HG03565 (cell line): ENCODE results near the gene MLEC.

Experiments
- ATAC-seq: cut with Tn5 transposase; IDR thresholded peaks from one replicate; pipeline ENCODE4 v1.9.1; 2021; ENCODE audit warnings: mild to moderate bottlenecking, moderate library complexity; ENCODE audit not compliant: unreplicated experiment

Gene MLEC, protein sequence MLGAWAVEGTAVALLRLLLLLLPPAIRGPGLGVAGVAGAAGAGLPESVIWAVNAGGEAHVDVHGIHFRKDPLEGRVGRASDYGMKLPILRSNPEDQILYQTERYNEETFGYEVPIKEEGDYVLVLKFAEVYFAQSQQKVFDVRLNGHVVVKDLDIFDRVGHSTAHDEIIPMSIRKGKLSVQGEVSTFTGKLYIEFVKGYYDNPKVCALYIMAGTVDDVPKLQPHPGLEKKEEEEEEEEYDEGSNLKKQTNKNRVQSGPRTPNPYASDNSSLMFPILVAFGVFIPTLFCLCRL

DNA sequence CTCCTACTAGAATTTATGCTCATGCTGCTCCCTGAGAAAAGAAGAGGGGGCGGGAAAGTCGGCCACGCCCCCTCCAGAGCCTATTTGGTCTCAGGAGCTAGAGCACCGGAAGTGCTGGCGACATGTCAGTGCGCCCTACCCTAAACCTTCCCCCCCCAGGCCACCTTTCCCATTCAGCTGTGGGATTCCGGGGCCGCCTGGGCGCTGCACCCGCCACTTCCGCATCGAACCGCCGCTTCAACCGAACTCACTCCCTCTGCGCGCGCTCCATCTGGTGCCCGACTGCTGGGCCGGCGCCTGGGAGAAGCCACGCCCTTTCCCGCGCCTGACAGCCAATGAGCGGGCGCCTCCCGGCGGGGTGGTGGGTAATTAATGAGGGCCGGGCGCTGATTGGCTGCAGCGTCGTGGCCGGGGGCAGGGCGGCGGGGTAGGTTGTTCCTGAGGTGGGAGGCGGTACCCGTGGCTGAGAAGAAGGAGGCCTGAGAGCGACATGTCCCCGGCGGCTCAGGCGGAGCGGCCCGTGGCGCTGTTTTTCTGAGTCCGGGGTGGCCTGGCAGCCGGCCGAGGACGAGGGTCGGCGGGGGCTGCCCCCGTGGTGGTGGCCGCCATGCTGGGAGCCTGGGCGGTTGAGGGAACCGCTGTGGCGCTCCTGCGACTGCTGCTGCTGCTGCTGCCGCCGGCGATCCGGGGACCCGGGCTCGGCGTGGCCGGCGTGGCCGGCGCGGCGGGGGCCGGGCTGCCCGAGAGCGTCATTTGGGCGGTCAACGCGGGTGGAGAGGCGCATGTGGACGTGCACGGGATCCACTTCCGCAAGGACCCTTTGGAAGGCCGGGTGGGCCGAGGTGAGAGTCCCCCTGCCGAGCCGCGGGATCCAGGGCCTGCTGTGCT, at the start of gene MLEC:
TSS of gene MLEC (plus strand) at position 460 of the 888 bp plus-strand sequence. CDS start at position 608, 148 bp downstream.
- ATAC-seq, result peak; percentile 44

DNA sequence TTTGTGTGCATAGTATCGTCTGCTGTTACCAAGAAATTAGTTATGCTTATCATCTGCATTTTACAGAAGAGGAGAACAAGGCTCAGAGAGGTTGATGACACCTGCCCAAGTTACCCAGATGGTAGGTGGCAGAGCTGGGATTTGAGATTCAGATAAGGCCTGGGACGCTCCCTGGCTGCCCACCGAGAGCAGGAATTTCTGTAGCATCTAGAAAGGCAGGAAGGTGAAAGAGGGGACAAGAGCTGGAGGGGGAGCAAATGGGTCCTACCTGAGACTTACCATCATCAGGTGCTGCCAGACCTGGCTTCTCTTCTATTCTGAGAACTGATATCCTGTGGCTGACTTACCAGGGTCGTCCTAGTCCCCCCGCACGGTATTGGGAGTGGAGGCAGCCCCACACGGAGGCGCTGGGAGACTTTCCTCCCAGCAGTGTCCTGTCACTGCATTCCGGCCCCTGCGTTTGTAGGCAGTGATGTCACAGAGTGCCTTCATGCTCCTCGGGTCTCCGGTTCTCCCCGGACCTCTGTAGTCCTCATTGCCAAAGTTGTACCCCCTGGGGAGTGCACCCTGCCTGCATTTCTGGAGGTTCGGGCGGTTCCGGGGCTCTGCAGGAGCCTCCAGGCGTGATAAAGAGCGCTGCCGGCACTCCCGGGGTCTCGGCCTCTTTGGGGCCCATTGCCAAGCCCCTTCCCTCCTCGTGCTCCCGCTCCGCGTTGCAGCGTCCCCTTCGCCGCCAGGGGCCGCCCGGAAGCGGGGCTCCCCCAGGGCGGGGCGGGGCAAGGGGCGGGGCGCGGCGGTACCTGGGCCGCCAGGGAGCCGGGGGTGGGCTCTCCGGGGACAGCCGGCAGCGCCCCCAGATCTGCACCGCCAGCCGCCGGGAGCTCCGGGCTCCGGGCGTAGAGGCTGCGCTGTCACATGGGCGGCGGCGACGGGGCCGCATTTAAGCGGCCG, 46.9 kb upstream of the MLEC start, which contains the start of gene CABP1:
TSS of gene CABP1 (plus strand) at position 856 of the 951 bp plus-strand sequence. CDS start at position 916, 60 bp downstream.
- no peak for ATAC-seq

DNA sequence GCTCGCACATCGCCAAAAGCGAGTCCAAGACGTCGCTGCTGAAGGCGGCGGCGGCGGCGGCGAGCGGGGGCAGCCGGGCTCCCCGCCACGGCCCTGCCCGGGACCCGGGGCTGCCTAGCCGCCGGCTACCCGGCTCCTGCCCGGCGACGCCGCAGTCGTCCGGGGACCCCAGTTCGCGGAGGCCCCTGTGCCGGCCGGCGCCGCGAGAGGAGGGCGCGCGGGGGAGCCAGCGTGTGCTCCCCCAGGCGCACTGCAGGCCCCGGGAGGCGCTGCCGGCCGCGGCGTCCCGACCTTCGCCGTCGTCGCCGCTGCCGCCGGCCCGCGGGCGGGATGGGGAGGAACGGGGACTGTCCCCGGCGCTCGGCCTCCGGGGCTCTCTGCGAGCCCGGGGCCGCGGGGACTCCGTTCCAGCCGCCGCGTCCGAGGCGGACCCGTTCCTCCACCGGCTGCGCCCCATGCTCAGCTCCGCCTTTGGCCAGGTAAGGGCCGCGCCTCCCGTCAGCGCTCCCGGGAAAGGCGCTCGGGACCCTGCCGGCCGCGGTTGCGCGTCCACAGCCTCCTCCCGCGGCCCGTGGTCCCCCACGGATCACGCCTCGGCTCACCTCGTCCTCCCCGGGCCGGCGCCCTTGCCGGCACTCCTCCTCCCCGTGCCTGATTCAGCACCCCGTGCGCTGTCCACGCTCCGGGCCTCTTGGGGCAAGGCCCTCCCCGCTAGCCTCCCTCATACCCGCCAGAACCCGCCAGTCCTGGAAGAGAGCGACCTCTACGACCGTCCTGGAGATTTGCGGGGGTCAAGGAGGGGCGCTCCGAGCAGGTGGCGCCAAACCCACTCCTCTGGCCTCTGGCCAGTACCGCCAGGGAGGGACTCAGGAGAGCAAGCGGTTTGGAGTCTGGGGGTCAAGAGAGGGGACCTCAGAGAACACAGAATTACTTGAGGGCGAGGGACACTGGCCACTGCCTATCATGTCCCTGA, 45.8 kb upstream of the MLEC start:
- ATAC-seq, result no peak

DNA sequence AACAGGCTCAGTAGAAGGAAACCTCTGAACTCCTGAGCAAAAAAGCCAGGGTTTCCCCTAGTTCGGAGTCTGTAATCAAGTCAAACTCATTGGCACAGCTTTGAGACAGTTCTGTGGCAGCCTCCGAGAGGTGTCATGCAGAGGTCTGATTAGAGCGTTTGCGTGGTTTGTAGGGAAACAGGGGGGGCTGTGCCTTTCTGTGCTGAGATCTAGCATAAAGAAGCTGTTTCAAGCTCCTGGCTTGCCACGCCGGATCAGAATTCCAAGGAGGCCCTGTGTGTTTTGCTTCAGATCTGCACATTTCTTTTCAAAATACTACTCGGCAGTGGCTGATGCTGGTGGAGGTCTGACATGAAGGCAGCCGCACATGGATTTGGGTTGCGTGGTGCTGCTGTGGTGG, 44.8 kb upstream of the MLEC start:
- no peak for ATAC-seq

DNA sequence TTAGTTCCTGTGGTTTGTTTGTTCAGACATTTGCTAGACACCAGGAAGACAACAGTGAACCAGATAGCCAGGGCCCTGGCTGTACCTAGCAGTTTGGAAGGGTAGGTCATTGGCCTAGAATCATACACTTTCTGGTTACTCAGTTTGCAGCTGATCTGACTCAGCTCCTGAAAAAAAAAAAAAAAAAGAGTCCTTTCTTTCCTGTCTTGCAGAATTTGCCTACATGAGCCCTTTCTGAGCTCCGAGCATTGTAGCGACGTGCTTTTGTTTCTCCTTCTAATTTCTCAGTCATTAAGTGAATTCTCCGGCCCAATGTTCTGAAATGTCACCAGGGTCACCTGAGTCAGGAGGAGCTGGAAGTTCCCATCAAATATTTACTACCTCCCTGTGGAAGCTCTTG, 44.1 kb upstream of the MLEC start:
- no peak for ATAC-seq

DNA sequence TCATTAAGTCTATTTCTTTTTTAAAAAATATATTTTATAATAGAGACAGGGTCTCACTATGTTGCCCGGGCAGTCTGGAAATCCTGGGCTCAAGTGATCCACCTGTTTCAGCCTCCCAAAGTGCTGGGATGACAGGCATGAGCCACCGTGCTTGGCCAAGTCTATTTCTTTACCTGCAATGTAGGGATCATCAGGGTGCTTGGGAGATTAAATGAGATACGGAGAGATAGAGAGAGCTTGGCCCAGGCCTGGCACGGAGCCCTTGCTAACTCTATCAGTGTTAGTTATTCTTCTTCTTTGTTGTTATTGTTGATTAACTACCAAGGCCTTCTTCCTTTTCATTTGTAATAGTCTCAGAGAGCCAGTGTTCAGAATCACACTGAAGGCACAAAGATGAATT, 43.4 kb upstream of the MLEC start:
- ATAC-seq, result no peak

DNA sequence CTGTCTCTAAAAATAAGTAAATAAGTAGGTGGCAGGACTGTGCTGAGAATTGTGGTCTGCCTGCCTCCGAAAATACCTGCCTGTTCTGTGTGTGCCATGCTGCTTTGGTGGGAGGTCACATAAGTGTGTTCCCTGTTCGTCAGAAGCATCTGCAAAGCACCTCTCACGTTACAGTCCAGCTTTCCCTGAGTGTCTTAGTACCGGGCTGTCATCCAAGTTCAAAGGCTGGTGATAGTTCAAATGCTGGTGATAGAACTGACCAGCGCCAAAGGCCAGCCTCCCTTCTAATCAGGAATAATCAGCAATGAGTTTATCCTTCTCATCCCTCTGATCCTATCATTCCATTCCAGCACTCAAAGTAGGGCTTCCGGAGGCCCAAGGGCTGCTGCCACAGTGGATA, 40.9 kb upstream of the MLEC start:
- ATAC-seq, result no peak

DNA sequence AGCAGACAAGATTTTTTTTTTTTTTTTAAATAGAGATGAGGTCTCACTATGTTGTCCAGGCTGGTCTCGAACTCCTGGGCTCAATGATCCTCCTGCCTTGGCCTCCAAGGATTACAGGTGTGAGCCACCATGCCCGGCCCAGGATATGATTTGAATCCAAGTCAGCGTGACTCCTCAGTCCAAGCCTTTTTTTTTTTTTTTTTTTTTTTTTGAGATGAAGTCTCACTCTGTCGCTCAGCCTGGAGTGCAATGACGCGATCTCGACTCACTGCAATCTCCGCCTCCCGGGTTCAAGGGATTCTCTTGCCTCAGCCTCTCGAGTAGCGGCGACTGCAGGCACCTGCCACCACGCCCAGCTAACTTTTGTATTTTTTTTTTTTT, 39.6 kb upstream of the MLEC start:
- no peak for ATAC-seq

DNA sequence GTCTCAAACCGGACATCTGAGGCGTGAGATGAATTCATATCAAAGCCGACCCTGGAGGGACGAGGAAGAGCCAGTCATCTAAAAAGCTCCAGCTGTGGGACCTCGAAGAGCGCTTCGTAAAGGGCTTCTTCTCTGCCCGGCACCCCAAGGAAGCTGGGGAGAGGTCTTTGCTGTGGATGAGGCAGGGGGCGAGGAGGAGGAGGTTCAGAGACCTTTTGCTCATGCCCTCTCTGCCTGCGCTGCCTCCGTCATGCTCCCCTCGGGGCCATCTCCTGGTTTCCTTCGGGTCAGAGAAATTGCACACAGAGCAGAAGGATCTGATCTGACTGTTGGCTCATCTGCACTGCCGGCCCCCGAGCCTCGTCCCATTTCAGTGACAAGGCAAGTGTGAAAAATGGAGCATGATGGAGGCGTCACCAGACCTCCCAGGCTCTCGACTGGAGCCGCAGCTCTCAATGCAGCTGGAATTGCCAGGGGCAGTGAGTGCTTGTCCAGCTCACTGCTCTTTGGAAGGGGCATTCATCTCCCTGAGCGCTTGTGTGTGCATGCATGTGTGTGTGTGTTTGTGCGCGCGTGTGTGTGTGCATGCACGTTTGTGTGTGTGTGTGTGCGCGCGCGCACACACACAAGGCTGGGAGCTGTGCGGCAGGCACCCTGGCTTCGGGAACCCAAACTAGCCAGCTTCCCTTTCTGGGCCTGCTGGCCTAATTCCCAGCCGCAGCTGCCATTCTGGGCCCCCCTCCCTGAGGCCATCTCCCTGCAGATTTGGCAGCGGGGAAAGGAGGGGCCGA, 37.3 kb upstream of the MLEC start:
- ATAC-seq, result no peak

DNA sequence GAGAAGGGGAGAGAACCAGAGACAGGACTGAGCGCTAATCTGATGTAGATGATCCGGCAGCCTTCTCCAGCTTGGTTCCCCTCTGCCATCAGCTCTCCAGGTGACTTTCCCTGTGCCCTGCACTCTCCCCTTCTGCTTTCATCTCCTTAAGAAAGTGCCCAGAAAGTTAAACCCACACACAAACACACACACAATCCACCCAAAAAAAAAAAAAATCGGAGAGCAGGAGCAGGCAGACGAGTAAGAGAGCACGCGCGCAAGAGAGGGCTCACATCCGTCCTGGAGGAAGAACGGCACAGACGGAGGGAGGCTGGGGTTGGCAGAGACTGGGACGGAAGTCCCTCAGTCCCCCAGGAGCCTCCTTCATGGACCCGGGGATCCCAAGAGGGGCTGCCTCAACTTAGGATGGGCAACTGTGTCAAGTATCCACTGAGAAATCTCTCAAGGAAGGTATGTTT, 36.7 kb upstream of the MLEC start:
- ATAC-seq, result no peak

DNA sequence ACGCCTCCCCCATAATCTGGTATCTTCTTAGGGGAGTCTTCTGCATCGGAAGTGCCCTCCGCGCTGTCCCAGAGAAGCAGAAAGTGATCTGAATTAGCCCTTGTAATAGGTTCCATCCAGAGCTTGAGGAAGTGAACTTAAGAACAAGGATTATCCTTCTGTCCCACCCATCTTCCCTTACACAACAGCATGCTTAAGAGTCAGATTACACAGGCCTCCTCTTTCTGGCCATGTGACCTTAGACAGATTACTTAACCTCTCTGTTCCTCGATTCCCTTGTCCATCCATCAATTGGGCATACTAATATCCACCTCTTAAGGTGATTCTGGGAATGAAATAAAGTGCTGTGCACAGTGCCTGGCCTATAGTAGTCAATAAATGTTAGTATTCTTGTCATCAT, 35.1 kb upstream of the MLEC start:
- ATAC-seq, result no peak

DNA sequence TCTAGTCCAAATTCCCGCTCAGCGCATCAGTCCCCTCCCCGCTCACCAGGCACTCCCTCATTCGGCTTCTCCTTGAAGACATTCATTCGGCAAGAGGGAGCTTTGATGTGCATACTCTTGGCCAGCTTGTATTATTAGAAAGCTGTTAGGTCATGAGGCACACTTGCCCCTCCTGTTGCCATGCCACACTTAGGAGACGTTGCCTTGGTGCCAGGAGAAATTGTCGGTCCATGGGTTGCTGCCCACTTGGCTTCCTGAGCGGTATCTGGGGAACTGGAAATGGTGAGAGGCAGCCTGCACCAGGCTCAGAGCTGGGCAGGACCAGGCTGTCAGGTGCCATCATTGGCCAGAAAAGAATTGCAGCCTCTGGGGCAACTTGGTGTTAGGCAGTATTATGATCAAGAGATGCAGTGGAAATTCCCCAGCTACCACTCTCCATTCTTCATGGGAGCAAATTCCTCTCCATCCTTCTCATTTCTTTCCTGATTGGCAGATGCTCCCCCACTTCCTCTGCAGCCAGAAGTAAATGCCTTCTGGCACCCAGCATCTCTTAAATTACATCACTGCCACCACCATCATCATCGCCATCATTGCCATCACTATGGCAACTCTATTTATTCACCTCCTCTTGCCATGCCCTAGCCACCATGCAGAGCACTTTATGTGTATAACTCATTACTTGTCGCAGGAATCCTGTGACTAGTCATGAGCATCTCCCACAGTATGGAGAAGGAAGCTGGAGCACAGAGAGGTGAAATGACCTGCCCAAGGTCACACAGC, 34.1 kb upstream of the MLEC start:
- no peak for ATAC-seq

DNA sequence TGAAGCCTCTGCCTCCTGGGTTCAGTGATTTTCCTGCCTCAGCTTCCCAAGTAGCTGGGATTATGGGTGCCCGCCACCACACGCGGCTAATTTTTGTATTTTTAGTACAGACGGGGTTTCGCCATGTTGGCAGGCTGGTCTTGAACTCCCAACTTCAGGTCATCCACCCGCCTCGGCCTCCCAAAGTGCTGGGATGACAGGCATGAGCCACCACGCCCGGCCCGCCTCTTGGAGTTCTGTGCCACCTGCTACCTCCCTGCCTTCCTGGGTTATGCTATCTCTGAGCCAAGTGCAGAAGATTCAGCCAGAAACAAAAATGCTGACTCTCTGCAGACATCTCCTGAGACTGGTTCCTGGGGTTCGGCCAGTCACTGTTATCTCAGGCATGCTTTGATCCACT, 33.3 kb upstream of the MLEC start:
- ATAC-seq, result no peak

DNA sequence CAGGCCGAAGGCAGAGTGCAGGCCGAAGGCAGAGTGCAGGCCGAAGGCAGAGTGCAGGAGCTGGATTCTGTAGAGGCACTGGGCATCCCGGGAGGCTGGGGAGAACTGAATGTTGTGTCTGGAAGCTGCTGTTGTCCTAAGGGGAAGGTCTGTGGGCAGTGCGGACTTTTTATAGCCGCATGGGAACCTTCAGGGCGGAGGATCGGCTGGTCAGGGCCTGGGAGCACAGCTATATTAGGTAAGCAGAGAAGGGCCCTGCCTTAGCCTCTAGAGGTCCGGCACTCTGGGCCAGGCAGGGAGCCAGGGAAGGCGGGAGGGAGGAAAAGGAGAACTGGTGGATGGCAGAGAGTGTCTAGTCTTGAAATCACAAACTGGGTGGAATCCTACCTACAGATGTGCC, 32.3 kb upstream of the MLEC start:
- no peak for ATAC-seq

DNA sequence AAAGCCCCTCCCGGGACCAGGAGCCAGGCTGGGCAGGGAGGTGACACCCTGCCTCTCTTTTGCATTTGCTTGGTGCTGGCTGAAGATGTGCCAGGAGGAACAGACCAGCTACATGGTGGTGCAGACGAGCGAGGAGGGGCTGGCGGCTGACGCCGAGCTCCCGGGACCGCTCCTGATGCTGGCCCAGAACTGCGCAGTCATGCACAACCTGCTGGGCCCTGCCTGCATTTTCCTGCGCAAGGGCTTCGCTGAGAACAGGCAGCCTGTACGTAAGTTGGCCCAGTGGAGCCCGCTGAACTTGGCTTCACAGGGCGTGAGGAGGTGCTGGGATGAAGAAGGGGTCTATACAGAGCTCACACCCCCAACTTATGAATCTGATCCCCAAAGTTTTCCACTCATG, 30.9 kb upstream of the MLEC start:
- ATAC-seq, result no peak

DNA sequence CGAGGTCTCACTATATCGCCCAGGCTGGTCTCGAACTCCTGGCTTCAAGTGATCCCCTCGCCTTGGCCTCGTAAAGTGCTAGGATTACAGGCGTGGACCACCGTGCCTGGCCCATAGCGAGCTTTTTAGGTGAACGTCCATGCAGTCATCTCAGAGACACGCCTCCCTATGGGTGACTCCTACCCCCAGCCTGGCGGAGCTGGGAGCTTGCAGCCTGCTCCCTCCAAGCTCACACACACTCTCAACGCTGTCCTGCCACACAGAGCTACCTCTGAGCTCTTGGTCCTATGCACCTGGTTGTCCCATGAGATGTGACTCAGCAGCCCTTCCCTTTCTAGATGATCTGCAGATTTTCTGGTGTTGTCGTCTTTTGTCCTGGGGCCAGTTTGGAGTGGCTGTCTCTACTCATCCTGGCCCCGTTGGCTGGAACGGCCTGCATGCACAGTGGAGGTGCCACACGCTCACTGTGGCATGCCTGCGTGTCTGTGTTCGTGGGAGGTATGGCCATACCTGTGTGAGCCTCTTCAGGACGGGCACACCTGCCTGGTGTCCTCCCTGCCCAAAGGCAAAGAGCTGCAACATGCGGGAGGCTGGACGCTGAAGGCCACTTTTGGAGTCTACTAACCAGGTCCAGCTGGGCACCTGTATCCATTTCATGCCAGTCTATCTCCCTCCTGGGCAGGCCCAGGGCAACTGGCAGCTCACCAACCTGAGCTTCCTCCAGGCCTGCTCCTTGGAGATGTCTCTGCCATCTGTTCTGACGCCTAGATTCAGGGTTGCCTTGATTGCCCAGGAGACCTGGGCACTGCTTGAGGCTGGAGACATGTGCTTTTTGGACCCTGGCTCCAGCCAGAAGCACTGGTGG, 28.4 kb upstream of the MLEC start:
- ATAC-seq, result no peak

DNA sequence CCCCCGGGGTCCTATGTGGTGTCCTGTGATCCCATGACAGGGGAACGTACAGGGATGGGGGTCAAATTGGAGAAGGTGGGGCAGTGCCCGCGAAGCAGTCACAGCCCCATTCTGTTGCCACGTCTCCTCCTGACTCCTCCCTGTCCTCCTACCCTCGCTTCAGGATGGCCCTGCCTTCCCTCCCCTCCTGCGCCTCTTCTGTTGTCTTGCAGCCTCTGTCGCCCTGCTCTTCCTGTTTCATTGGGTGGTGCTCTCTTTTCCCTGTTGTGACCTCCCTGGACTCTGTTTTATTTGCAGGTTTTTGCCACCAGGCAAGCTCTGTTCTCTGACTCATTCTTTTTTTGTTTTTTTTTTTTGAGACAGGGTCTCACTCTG, 27.8 kb upstream of the MLEC start:
- no peak for ATAC-seq
